SK-N-SH treated with all-trans-retinoic acid at 6 μM for 48 hours (cell line): ENCODE measurements around the gene POLD4.

Source experiments
- ATAC-seq: fragments of 200-7000 bp; cut with Tn5 transposase; 3 replicates; pipeline ENCODE4 v1.9.1; 2020; ENCODE audit warnings: mild to moderate bottlenecking, moderate library complexity
- ARNTL ChIP-seq: fragments of 450-650 bp; formaldehyde crosslinking; IDR thresholded peaks from 2 replicates; pipeline ENCODE4 v1.5.0; 2020; ENCODE audit warnings: low read depth, mild to moderate bottlenecking, moderate library complexity, borderline replicate concordance
- BACH2 ChIP-seq: fragments of 250-450 bp; sonication (Bioruptor Pico); IDR thresholded peaks from 2 replicates; pipeline ENCODE4 v1.9.0; 2021; ENCODE audit warnings: mild to moderate bottlenecking, borderline replicate concordance
- ESRRG ChIP-seq: fragments of 250-450 bp; sonication (Bioruptor Pico); IDR thresholded peaks from 2 replicates; pipeline ENCODE4 v1.6.1; 2021; ENCODE audit warnings: mild to moderate bottlenecking
- ISL1 ChIP-seq: fragments of 250-450 bp; sonication (Bioruptor Pico); IDR thresholded peaks from 2 replicates; pipeline ENCODE4 v2.1.2; 2022; ENCODE audit warnings: mild to moderate bottlenecking, moderate library complexity
- PATZ1 ChIP-seq: fragments of 250-450 bp; sonication (Bioruptor Pico); IDR thresholded peaks from 2 replicates; pipeline ENCODE4 v1.8.0; 2020; ENCODE audit warnings: mild to moderate bottlenecking, moderate library complexity, borderline replicate concordance
- PPARA ChIP-seq: fragments of 250-450 bp; sonication (Bioruptor Pico); IDR thresholded peaks from 2 replicates; pipeline ENCODE4 v1.5.0; 2020; ENCODE audit warnings: mild to moderate bottlenecking, borderline replicate concordance
- RARB ChIP-seq: fragments of 250-450 bp; sonication (Bioruptor Pico); IDR thresholded peaks from 2 replicates; pipeline ENCODE4 v1.8.0; 2021; ENCODE audit warnings: mild to moderate bottlenecking, moderate library complexity
- SNAI2 ChIP-seq: fragments of 250-450 bp; sonication (Bioruptor Pico); IDR thresholded peaks from 2 replicates; pipeline ENCODE4 v1.5.0; 2020; ENCODE audit warnings: mild to moderate bottlenecking, moderate library complexity
- TCF4 ChIP-seq: fragments of 250-450 bp; sonication (Bioruptor Pico); IDR thresholded peaks from 2 replicates; pipeline ENCODE4 v1.8.0; 2021; ENCODE audit warnings: mild to moderate bottlenecking, moderate library complexity, borderline replicate concordance
- TOX ChIP-seq: fragments of 250-450 bp; sonication (Bioruptor Pico); IDR thresholded peaks from 2 replicates; pipeline ENCODE4 v1.8.0; 2021; ENCODE audit warnings: mild to moderate bottlenecking, moderate library complexity, borderline replicate concordance
- ZFP30 ChIP-seq: fragments of 450-650 bp; formaldehyde crosslinking; IDR thresholded peaks from 2 replicates; pipeline ENCODE4 v1.5.0; 2022; ENCODE audit warnings: mild to moderate bottlenecking, moderate library complexity
- ZNF70 ChIP-seq: fragments of 450-650 bp; formaldehyde crosslinking; IDR thresholded peaks from 2 replicates; pipeline ENCODE4 v1.5.0; 2020; ENCODE audit warnings: mild to moderate bottlenecking, moderate library complexity
- ZNF8 ChIP-seq: fragments of 450-650 bp; formaldehyde crosslinking; IDR thresholded peaks from 2 replicates; pipeline ENCODE4 v1.5.0; 2020; ENCODE audit warnings: mild to moderate bottlenecking, moderate library complexity
- TF ChIP-seq, protein P1 (sequence below): fragments of 250-450 bp; sonication (Bioruptor Pico); IDR thresholded peaks from 2 replicates; pipeline ENCODE4 v1.5.0; 2020; ENCODE audit warnings: mild to moderate bottlenecking, moderate library complexity
- TF ChIP-seq, protein P2 (sequence below): fragments of 250-450 bp; sonication (Bioruptor Pico); IDR thresholded peaks from 2 replicates; pipeline ENCODE4 v1.8.0; 2021; ENCODE audit warnings: low read depth, mild to moderate bottlenecking, moderate library complexity, borderline replicate concordance
- TF ChIP-seq, protein P3 (sequence below): fragments of 250-450 bp; sonication (Bioruptor Pico); IDR thresholded peaks from 2 replicates; pipeline ENCODE4 v1.5.1; 2021; ENCODE audit warnings: mild to moderate bottlenecking, moderate library complexity
- TF ChIP-seq, protein P4 (sequence below): fragments of 250-450 bp; sonication (Bioruptor Pico); IDR thresholded peaks from 2 replicates; pipeline ENCODE4 v1.5.1; 2020; ENCODE audit warnings: low read depth, mild to moderate bottlenecking, moderate library complexity

The POLD4 gene

GRCh38 chr11:67387069-67387468 lies 33.7 kb upstream of the POLD4 start (continued):
- TF ChIP-seq, protein P1, sequence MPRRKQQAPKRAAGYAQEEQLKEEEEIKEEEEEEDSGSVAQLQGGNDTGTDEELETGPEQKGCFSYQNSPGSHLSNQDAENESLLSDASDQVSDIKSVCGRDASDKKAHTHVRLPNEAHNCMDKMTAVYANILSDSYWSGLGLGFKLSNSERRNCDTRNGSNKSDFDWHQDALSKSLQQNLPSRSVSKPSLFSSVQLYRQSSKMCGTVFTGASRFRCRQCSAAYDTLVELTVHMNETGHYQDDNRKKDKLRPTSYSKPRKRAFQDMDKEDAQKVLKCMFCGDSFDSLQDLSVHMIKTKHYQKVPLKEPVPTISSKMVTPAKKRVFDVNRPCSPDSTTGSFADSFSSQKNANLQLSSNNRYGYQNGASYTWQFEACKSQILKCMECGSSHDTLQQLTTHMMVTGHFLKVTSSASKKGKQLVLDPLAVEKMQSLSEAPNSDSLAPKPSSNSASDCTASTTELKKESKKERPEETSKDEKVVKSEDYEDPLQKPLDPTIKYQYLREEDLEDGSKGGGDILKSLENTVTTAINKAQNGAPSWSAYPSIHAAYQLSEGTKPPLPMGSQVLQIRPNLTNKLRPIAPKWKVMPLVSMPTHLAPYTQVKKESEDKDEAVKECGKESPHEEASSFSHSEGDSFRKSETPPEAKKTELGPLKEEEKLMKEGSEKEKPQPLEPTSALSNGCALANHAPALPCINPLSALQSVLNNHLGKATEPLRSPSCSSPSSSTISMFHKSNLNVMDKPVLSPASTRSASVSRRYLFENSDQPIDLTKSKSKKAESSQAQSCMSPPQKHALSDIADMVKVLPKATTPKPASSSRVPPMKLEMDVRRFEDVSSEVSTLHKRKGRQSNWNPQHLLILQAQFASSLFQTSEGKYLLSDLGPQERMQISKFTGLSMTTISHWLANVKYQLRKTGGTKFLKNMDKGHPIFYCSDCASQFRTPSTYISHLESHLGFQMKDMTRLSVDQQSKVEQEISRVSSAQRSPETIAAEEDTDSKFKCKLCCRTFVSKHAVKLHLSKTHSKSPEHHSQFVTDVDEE (CRISPR knock-in tag): no peak
- TF ChIP-seq ESRRG (CRISPR knock-in tag) (no peak), SNAI2 (CRISPR knock-in tag) (no peak), ZNF70 (CRISPR knock-in tag) (no peak), TCF4 (no peak)
- TF ChIP-seq, protein P2, sequence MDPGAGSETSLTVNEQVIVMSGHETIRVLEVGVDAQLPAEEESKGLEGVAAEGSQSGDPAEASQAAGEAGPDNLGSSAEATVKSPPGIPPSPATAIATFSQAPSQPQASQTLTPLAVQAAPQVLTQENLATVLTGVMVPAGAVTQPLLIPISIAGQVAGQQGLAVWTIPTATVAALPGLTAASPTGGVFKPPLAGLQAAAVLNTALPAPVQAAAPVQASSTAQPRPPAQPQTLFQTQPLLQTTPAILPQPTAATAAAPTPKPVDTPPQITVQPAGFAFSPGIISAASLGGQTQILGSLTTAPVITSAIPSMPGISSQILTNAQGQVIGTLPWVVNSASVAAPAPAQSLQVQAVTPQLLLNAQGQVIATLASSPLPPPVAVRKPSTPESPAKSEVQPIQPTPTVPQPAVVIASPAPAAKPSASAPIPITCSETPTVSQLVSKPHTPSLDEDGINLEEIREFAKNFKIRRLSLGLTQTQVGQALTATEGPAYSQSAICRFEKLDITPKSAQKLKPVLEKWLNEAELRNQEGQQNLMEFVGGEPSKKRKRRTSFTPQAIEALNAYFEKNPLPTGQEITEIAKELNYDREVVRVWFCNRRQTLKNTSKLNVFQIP (CRISPR knock-in tag): no peak

GRCh38 chr11:67384851-67385366 lies 31.6 kb upstream of the POLD4 start:
- peak; percentile 57 for ATAC-seq
- TF ChIP-seq PATZ1: 0 out of 2 replicates have a peak, but pooled peaks have one; percentile 27
- no peak for TF ChIP-seq PPARA (CRISPR knock-in tag)
- TF ChIP-seq, protein P3, sequence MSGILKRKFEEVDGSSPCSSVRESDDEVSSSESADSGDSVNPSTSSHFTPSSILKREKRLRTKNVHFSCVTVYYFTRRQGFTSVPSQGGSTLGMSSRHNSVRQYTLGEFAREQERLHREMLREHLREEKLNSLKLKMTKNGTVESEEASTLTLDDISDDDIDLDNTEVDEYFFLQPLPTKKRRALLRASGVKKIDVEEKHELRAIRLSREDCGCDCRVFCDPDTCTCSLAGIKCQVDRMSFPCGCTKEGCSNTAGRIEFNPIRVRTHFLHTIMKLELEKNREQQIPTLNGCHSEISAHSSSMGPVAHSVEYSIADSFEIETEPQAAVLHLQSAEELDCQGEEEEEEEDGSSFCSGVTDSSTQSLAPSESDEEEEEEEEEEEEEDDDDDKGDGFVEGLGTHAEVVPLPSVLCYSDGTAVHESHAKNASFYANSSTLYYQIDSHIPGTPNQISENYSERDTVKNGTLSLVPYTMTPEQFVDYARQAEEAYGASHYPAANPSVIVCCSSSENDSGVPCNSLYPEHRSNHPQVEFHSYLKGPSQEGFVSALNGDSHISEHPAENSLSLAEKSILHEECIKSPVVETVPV (CRISPR knock-in tag): no peak
- TF ChIP-seq RARB (CRISPR knock-in tag): no peak
- TF ChIP-seq, protein P4, sequence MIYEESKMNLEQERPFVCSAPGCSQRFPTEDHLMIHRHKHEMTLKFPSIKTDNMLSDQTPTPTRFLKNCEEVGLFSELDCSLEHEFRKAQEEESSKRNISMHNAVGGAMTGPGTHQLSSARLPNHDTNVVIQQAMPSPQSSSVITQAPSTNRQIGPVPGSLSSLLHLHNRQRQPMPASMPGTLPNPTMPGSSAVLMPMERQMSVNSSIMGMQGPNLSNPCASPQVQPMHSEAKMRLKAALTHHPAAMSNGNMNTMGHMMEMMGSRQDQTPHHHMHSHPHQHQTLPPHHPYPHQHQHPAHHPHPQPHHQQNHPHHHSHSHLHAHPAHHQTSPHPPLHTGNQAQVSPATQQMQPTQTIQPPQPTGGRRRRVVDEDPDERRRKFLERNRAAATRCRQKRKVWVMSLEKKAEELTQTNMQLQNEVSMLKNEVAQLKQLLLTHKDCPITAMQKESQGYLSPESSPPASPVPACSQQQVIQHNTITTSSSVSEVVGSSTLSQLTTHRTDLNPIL (CRISPR knock-in tag): no peak
- TF ChIP-seq ARNTL (CRISPR knock-in tag): no peak

DNA sequence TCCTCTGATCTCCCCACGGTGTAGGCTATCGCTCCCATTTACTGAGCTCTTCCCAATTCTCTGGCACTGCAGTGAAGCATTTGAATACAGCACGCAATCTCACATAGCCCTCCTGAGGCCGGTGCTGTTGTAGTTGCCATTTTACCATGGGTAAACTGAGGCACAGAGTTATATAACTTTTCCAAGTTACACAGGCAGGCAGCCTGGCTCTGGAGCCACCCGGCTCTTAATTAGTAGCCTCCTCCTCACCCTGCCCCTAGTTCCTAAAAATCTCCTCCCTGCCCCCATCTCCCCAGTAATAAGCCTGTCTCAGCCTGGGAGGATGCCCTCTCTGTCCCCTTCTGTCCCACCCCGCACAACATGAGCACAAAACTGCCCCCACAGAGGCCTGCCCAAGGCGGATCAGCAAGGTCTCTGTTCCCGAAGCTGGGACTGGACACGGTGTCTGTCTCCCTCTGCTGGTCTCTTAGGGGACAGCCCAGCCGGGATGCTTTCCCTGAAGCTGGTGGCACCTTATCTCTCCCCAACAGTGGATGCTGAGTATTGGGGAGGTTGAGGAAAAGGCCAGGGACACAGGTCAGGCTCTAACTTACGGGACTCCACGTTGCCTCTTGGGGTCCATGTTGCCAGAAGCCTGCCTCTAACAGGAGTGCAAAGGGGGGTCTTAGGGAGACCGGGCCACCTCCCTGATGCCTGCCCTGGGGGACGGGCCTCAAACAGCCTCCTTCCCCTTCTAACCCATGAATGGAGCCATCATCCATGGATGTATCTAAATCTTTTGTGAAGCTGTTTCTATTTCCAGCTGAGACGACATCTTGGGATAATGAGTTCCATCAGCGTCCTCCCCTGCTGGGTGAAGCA lies 29.2 kb upstream of the POLD4 start:
- ATAC-seq: peak; percentile 79
- TF ChIP-seq, protein P1 (CRISPR knock-in tag): no peak
- TF ChIP-seq ARNTL (CRISPR knock-in tag): no peak
- TF ChIP-seq, protein P2 (CRISPR knock-in tag): no peak
- TF ChIP-seq PATZ1: no peak
- no peak for TF ChIP-seq PPARA (CRISPR knock-in tag)
- no peak for TF ChIP-seq TOX (CRISPR knock-in tag)
- TF ChIP-seq ZNF8: no peak
- TF ChIP-seq ZFP30 (CRISPR knock-in tag): no peak
- TF ChIP-seq BACH2: no peak
- no peak for TF ChIP-seq ISL1 (CRISPR knock-in tag)
- no peak for TF ChIP-seq RARB (CRISPR knock-in tag)
- TF ChIP-seq, protein P3 (CRISPR knock-in tag): no peak
